ENCODE results near the gene GNG13.

DNA sequence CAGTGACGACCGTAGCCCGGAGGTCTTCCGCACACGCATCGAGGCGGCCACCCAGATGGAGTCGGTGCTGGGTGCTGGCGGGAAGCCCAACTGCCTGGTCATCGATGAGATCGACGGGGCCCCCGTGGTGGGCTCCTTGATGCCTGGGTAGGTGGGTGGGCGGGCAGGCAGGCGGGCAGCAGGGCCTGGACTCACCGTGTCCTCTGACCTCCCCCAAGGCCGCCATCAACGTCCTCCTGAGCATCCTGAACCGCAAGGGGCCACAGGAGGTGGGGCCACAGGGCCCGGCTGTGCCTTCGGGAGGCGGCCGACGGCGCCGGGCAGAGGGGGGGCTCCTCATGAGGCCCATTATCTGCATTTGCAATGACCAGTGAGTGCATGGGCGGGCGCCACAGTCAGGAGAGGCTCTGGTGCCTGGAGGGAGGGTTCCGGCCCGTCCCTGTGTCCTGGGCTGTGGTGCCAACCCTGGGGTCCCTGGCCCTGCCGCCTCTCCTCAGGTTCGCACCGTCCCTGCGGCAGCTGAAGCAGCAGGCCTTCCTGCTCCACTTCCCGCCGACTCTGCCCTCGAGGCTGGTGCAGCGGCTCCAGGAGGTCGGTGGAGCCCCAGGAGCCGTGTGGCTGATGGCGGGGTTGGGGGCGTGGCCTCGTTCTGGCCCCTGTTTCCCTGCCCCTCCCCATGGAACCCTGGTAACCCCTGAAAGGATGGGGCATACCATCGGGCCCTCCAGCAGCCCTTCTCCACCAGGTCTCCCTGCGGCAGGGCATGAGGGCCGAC lies 8.1 kb downstream of the GNG13 start:
- TF ChIP-seq CTCF (IDR thresholded peaks at IDR 0.05) = no peak
- no peak for TF ChIP-seq EZH2phosphoT487 (IDR thresholded peaks at IDR 0.05)
- no peak for TF ChIP-seq EZH2 (IDR thresholded peaks at IDR 0.05)
